ENCODE data around the gene SLC27A4. TPM values are rescaled to one million over a fixed set of nuclear protein-coding genes. Genes with fewer than 3 reads are reported as not detected.

The SLC27A4 gene
- total and polyA plus RNA-seq, 4 donors: 6.8 to 29.7 (median 24.2) TPM

- no peak overlapping the region for H3K4me3 ChIP-seq
- ATAC-seq (ENCODE audit: insufficient read depth, low FRiP score) (no peak), DNase-seq (no peak)
- no peak overlapping the region for H3K9ac ChIP-seq (ENCODE audit: insufficient read depth in 1 of 2, low read length in 2 of 2)
- no peak overlapping the region for H3K27ac ChIP-seq (ENCODE audit: low read depth in 1 of 2, low read length in 1 of 2)
- H3K4me1 ChIP-seq (ENCODE audit: control insufficient read depth in 5 of 5, insufficient read depth in 5 of 5, low read length in 5 of 5): peaks cover 0 to 2% (median 0%) of the 10 kb centered on the region in 5 donors
- H3K27me3 ChIP-seq (ENCODE audit: control insufficient read depth in 3 of 3, insufficient read depth in 3 of 3, low read length in 2 of 3): peaks cover 0 to 4% (median 3%) of the 10 kb centered on the region in 3 donors
- H3K36me3 ChIP-seq (ENCODE audit: control insufficient read depth in 4 of 4, insufficient read depth in 4 of 4, low read length in 4 of 4): no peaks in the 10 kb centered on the region
- no peaks in the 10 kb centered on the region for H3K9me3 ChIP-seq (ENCODE audit: control insufficient read depth in 4 of 4, insufficient read depth in 3 of 4, low read length in 3 of 4)
- WGBS, 2 donors: 37 to 44% methylated on average over 6 of the region's 6 CpGs
- TF ChIP-seq, protein P1, sequence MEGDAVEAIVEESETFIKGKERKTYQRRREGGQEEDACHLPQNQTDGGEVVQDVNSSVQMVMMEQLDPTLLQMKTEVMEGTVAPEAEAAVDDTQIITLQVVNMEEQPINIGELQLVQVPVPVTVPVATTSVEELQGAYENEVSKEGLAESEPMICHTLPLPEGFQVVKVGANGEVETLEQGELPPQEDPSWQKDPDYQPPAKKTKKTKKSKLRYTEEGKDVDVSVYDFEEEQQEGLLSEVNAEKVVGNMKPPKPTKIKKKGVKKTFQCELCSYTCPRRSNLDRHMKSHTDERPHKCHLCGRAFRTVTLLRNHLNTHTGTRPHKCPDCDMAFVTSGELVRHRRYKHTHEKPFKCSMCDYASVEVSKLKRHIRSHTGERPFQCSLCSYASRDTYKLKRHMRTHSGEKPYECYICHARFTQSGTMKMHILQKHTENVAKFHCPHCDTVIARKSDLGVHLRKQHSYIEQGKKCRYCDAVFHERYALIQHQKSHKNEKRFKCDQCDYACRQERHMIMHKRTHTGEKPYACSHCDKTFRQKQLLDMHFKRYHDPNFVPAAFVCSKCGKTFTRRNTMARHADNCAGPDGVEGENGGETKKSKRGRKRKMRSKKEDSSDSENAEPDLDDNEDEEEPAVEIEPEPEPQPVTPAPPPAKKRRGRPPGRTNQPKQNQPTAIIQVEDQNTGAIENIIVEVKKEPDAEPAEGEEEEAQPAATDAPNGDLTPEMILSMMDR (IDR thresholded peaks at IDR 0.05; ENCODE audit: control extremely low read depth, extremely low read depth): no peak
Observed at GRCh38 chr9:128409978-128410377, 69.7 kb downstream of the SLC27A4 start.

Other genes with a start within 250 kb of the SLC27A4 start
- gene PTGES2, start 212.8 kb upstream of the SLC27A4 start, total RNA-seq: 10 to 100 TPM; 42.0 to 66.8 TPM
- gene PTGES2, start 212.8 kb upstream of the SLC27A4 start, polyA plus RNA-seq: 10 to 100 TPM; 49.9 to 59.5 TPM
- gene LCN2, start 191.1 kb upstream of the SLC27A4 start, total RNA-seq: 100 to 1,000 TPM; 114 to 281 TPM
- 100 to 1,000 TPM; 309 to 842 TPM for gene LCN2, start 191.1 kb upstream of the SLC27A4 start, polyA plus RNA-seq
- gene BBLN, start 180.3 kb upstream of the SLC27A4 start, total RNA-seq: 10 to 100 TPM; 19.2 to 56.4 TPM
- gene BBLN, start 180.3 kb upstream of the SLC27A4 start, polyA plus RNA-seq: 100 to 1,000 TPM in 1 of 2 donors, 10 to 100 TPM in 1; 66.7 to 138 TPM
- 10 to 100 TPM; 36.6 to 83.7 TPM for gene CIZ1, start 149.0 kb upstream of the SLC27A4 start, total RNA-seq
- 10 to 100 TPM; 43.3 to 57.6 TPM for gene CIZ1, start 149.0 kb upstream of the SLC27A4 start, polyA plus RNA-seq
- 10 to 100 TPM in 1 of 2 donors, 1 to 10 TPM in 1; 8.2 to 23.7 TPM for gene DNM1, start 137.1 kb upstream of the SLC27A4 start, total RNA-seq
- gene DNM1, start 137.1 kb upstream of the SLC27A4 start, polyA plus RNA-seq: 1 to 10 TPM; 1.2 to 3.9 TPM
- gene GOLGA2, start 64.5 kb upstream of the SLC27A4 start, total RNA-seq: 100 to 1,000 TPM; 100 to 137 TPM
- 10 to 100 TPM; 56.0 to 79.4 TPM for gene GOLGA2, start 64.5 kb upstream of the SLC27A4 start, polyA plus RNA-seq
- 10 to 100 TPM; 19.6 to 28.4 TPM for gene SWI5, start 64.3 kb upstream of the SLC27A4 start, total RNA-seq
- gene SWI5, start 64.3 kb upstream of the SLC27A4 start, polyA plus RNA-seq: 10 to 100 TPM; 22.8 to 23.6 TPM
- 10 to 100 TPM; 17.2 to 28.9 TPM for gene TRUB2, start 18.1 kb upstream of the SLC27A4 start, total RNA-seq
- 10 to 100 TPM; 14.6 to 17.1 TPM for gene TRUB2, start 18.1 kb upstream of the SLC27A4 start, polyA plus RNA-seq
- gene COQ4, start 17.7 kb upstream of the SLC27A4 start, total RNA-seq: 10 to 100 TPM; 32.4 to 63.8 TPM
- gene COQ4, start 17.7 kb upstream of the SLC27A4 start, polyA plus RNA-seq: 10 to 100 TPM; 40.8 to 57.5 TPM
- 10 to 100 TPM; 57.1 to 67.2 TPM for gene URM1, start 30.8 kb downstream of the SLC27A4 start, total RNA-seq
- 10 to 100 TPM; 35.1 to 65.6 TPM for gene URM1, start 30.8 kb downstream of the SLC27A4 start, polyA plus RNA-seq
- 10 to 100 TPM; 17.9 to 27.5 TPM for gene CERCAM, start 80.3 kb downstream of the SLC27A4 start, total RNA-seq
- gene CERCAM, start 80.3 kb downstream of the SLC27A4 start, polyA plus RNA-seq: 10 to 100 TPM in 1 of 2 donors, 1 to 10 TPM in 1; 6.0 to 10.7 TPM
- gene ODF2, start 115.5 kb downstream of the SLC27A4 start, total RNA-seq: 10 to 100 TPM; 31.3 to 34.4 TPM
- 10 to 100 TPM; 13.4 to 21.4 TPM for gene ODF2, start 115.5 kb downstream of the SLC27A4 start, polyA plus RNA-seq
- 10 to 100 TPM; 22.8 to 24.7 TPM for gene GLE1, start 164.2 kb downstream of the SLC27A4 start, total RNA-seq
- gene GLE1, start 164.2 kb downstream of the SLC27A4 start, polyA plus RNA-seq: 10 to 100 TPM; 11.3 to 19.4 TPM
- 100 to 1,000 TPM; 328 to 438 TPM for gene SPTAN1, start 212.1 kb downstream of the SLC27A4 start, total RNA-seq
- 100 to 1,000 TPM in 1 of 2 donors, 10 to 100 TPM in 1; 70.0 to 145 TPM for gene SPTAN1, start 212.1 kb downstream of the SLC27A4 start, polyA plus RNA-seq

Measured in lung (tissue), 12 donors.